ENCODE measurements around the gene MLYCD.

The MLYCD gene

GRCh38 chr16:83898463-83899271 lies at the start of gene MLYCD:
MLYCD (plus strand) TSS chr16:83899115; CDS start chr16:83899145, 30 bp downstream.
- DNase-seq (ENCODE audit: low read depth), result peak; percentile 64
- H3K4me3 ChIP-seq (ENCODE audit: low read depth, low read length), result peak within 1 kb of the TSS; percentile 68
- no peak for TF ChIP-seq CTCF (conservative IDR thresholded peaks at IDR 0.05; ENCODE audit: low read depth, low read length)

GRCh38 chr16:83849421-83849820 lies 49.5 kb upstream of the MLYCD start:
- TF ChIP-seq CTCF (conservative IDR thresholded peaks at IDR 0.05; ENCODE audit: low read depth, low read length), result no peak
- H3K4me3 ChIP-seq (ENCODE audit: low read depth, low read length), result no peak overlapping the region
- peak; percentile 10 for DNase-seq (ENCODE audit: low read depth)

DNA sequence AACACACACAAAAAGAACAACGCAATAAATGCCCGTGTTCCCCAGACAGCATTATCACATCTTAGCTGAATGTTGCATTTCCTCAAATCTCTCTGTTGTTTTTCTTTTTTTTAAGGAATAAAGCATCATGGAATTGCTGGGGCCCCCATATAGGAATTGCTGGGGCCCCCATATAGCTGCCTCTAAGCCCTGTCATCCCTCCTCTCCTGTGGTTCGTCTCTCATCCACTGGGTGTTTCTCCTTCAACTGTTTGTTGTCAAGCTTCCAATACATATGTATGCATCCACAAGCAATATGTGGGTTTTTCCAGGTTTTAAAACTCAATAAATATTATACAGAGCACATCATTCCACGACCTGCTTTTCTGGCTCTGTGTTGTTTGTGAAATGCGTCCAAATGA lies 48.0 kb upstream of the MLYCD start:
- TF ChIP-seq CTCF (conservative IDR thresholded peaks at IDR 0.05; ENCODE audit: low read depth, low read length), result no peak
- no peak for DNase-seq (ENCODE audit: low read depth)
- no peak overlapping the region for H3K4me3 ChIP-seq (ENCODE audit: low read depth, low read length)

- no peak for DNase-seq (ENCODE audit: low read depth)
- no peak for TF ChIP-seq CTCF (conservative IDR thresholded peaks at IDR 0.05; ENCODE audit: low read depth, low read length)
- no peak overlapping the region for H3K4me3 ChIP-seq (ENCODE audit: low read depth, low read length)
Observed at GRCh38 chr16:83851473-83851872, 47.4 kb upstream of the MLYCD start.

- no peak for DNase-seq (ENCODE audit: low read depth)
- no peak for TF ChIP-seq CTCF (conservative IDR thresholded peaks at IDR 0.05; ENCODE audit: low read depth, low read length)
- no peak overlapping the region for H3K4me3 ChIP-seq (ENCODE audit: low read depth, low read length)
Observed at GRCh38 chr16:83852774-83853173, 46.1 kb upstream of the MLYCD start.

- no peak overlapping the region for H3K4me3 ChIP-seq (ENCODE audit: low read depth, low read length)
- DNase-seq (ENCODE audit: low read depth), result no peak
- TF ChIP-seq CTCF (conservative IDR thresholded peaks at IDR 0.05; ENCODE audit: low read depth, low read length), result no peak
Observed at GRCh38 chr16:83853834-83854233, 45.1 kb upstream of the MLYCD start.

- H3K4me3 ChIP-seq (ENCODE audit: low read depth, low read length), result no peak overlapping the region
- TF ChIP-seq CTCF (conservative IDR thresholded peaks at IDR 0.05; ENCODE audit: low read depth, low read length), result no peak
- no peak for DNase-seq (ENCODE audit: low read depth)
Observed at GRCh38 chr16:83854420-83854819, 44.5 kb upstream of the MLYCD start.

Measured in choroid plexus epithelial cell (primary cell).